Lower leg skin (tissue), 4 donors: ENCODE measurements around the gene PDE9A. TPM values are rescaled to one million over a fixed set of nuclear protein-coding genes. Genes with fewer than 3 reads are reported as not detected.

ENCODE experiments used
- DNase-seq, 2 donors: peaks; one replicate each; pipeline ENCODE4 v3.0.0-alpha.2; 2019; ENCODE audit warnings: low spot score in 2 of 2
- H3K4me3 ChIP-seq: fragments of 200-600 bp; sonication (generic); 2 replicates; pipeline ENCODE4 v1.5.1; 2017; ENCODE audit warnings: mild to moderate bottlenecking, low read depth; ENCODE audit not compliant: poor library complexity, severe bottlenecking
- POLR2A ChIP-seq, 2 donors: fragments of 450-650 bp; IDR thresholded peaks; one replicate each; pipeline ENCODE4 v1.6.1; 2016 to 2017; ENCODE audit warnings: antibody characterized with exemption in 2 of 2, mild to moderate bottlenecking in 1 of 2, moderate library complexity in 1 of 2
- WGBS, 2 donors: methylation state at CpG; one replicate each; pipeline ENCODE4 v1.1.5; 2018; 5-methylcytosine and 5-hydroxymethylcytosine counted together
- intact Hi-C: fragments of 100-400 bp; cut with DNase I; formaldehyde crosslinking; loops from one replicate; pipeline ENCODE4 v1.15.0; 2023; ENCODE audit warnings: low total_unique reads
- total RNA-seq, 4 donors: library from RNA; depleted of rRNA; stranded (reverse); fragments of >200 nt; gene quantifications; one replicate each; pipeline ENCODE4 v1.1.0, GENCODE V29; 2016
- TF ChIP-seq, protein P1 (sequence below), 3 donors: fragments of 450-650 bp; IDR thresholded peaks; one replicate each; pipeline ENCODE4 v1.5.1; 2016; ENCODE audit warnings: antibody characterized with exemption in 3 of 3, mild to moderate bottlenecking in 3 of 3, moderate library complexity in 2 of 3

PDE9A gene
- total RNA-seq, 4 donors from 2014 or later: 2.1 to 16.3 (median 9.0) TPM

- intact Hi-C loops: no loop called here
- no peak for DNase-seq
- no peak for TF ChIP-seq POLR2A (IDR thresholded peaks at IDR 0.05)
- TF ChIP-seq, protein P1, sequence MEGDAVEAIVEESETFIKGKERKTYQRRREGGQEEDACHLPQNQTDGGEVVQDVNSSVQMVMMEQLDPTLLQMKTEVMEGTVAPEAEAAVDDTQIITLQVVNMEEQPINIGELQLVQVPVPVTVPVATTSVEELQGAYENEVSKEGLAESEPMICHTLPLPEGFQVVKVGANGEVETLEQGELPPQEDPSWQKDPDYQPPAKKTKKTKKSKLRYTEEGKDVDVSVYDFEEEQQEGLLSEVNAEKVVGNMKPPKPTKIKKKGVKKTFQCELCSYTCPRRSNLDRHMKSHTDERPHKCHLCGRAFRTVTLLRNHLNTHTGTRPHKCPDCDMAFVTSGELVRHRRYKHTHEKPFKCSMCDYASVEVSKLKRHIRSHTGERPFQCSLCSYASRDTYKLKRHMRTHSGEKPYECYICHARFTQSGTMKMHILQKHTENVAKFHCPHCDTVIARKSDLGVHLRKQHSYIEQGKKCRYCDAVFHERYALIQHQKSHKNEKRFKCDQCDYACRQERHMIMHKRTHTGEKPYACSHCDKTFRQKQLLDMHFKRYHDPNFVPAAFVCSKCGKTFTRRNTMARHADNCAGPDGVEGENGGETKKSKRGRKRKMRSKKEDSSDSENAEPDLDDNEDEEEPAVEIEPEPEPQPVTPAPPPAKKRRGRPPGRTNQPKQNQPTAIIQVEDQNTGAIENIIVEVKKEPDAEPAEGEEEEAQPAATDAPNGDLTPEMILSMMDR (IDR thresholded peaks at IDR 0.05): no peak
- H3K4me3 ChIP-seq: no peak overlapping the region
- 85 to 90% methylated on average over 6 of the region's 6 CpGs for whole genome bisulfite sequencing, 2 donors
Observed at GRCh38 chr21:42690586-42690985, 37.2 kb downstream of the PDE9A start.

- intact Hi-C loops: no loop called here
- 87 to 90% methylated on average over 19 of the region's 19 CpGs for WGBS, 2 donors
- H3K4me3 ChIP-seq: no peak overlapping the region
- no peak for DNase-seq
- TF ChIP-seq, protein P1 (IDR thresholded peaks at IDR 0.05): no peak
- no peak for TF ChIP-seq POLR2A (IDR thresholded peaks at IDR 0.05)
Observed at GRCh38 chr21:42691901-42692559, 38.6 kb downstream of the PDE9A start.

DNA sequence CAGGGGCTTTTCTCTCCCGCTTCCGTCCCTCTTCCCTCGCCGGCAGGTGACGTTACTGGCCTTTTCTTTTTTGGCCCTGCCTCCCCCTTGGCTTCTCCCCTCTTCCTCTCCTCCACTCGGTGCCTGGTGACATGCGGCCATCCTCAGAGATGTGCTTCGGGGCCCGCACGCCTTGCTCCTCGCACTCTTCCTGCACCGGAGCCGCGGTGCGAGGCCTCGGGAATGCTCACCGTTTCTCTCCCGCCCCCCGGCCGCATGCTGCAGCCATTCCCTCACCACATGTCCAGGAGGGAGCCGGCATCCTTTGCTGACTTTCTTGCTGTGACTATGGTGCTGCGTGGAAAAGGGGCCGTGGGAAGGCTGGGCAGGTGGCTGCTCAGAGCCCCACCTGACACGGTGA lies 39.3 kb downstream of the PDE9A start:
- intact Hi-C loops: no loop called here
- no peak for DNase-seq
- TF ChIP-seq POLR2A (IDR thresholded peaks at IDR 0.05): no peak
- TF ChIP-seq, protein P1 (IDR thresholded peaks at IDR 0.05): no peak
- WGBS, 2 donors: 93 to 94% methylated on average over 24 of the region's 24 CpGs
- H3K4me3 ChIP-seq: no peak overlapping the region

- 72 to 77% methylated on average over 20 of the region's 20 CpGs for WGBS, 2 donors
- no peak overlapping the region for H3K4me3 ChIP-seq
- intact Hi-C loops: no loop called here
- no peak for DNase-seq
- no peak for TF ChIP-seq POLR2A (IDR thresholded peaks at IDR 0.05)
- TF ChIP-seq, protein P1 (IDR thresholded peaks at IDR 0.05): no peak
Observed at GRCh38 chr21:42694751-42695696, 41.6 kb downstream of the PDE9A start.

DNA sequence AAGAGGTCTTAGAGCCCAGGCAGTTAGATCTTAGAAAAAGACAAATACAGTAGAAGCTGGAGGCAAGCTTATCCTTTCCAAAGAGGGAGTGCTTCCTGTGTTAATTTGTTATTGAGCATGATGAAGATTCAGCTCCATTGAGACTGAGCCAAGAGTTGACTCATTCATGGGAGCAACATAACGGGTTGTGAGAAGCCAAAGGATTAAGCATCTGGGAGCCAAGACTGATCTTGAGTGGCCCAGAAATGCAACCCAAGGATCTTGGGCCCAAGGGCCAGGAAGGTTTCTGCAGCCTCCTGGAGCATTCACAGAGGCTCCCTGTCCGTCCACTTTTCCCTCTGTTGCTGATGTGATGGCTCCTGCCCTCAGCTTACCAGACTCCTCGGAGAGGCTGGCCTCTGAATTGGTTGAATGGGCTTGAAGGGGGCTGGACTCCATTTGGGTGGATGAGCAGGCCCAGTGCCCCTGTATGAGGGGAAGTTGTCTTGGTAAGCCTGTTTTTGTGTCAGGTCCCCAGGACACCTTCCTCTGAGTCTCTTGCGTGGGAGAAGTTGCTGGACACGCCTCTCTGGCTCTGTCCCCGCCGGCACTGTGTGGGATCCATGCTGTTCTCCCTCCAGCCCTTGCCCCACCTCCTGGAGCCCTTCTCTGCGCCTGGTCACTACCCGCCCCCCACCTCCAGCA lies 42.4 kb downstream of the PDE9A start:
- intact Hi-C loops: no loop called here
- DNase-seq: no peak
- TF ChIP-seq, protein P1 (IDR thresholded peaks at IDR 0.05): no peak
- TF ChIP-seq POLR2A (IDR thresholded peaks at IDR 0.05): no peak
- H3K4me3 ChIP-seq: no peak overlapping the region
- WGBS, 2 donors: 79 to 81% methylated on average over 9 of the region's 9 CpGs
